HCT116 (cell line): ENCODE data around the gene CTXN2.

Experiments used
- EZH2 ChIP-seq: fragments of 200-600 bp; sonication (generic); IDR thresholded peaks from 2 replicates; pipeline ENCODE4 v1.6.1; 2017; ENCODE audit warnings: antibody characterized with exemption, mixed run types
- TF ChIP-seq, protein P1 (sequence below), 3 experiments: fragments of 200-600 bp in 1 of 3; sonication (generic) in 1 of 3; IDR thresholded peaks in 2 of 3; conservative IDR thresholded peaks in 1 of 3; 2 replicates each; pipeline ENCODE4 v1.5.1; 2012 to 2017; ENCODE audit warnings: low read depth in 2 of 3, low read length in 2 of 3, antibody characterized with exemption in 1 of 3, borderline replicate concordance in 1 of 3, control low read depth in 1 of 3, mild to moderate bottlenecking in 1 of 3, mixed read lengths in 1 of 3, mixed run types in 1 of 3, moderate library complexity in 1 of 3; ENCODE audit not compliant: insufficient read depth in 1 of 3

- no peak for TF ChIP-seq EZH2
- TF ChIP-seq, protein P1, sequence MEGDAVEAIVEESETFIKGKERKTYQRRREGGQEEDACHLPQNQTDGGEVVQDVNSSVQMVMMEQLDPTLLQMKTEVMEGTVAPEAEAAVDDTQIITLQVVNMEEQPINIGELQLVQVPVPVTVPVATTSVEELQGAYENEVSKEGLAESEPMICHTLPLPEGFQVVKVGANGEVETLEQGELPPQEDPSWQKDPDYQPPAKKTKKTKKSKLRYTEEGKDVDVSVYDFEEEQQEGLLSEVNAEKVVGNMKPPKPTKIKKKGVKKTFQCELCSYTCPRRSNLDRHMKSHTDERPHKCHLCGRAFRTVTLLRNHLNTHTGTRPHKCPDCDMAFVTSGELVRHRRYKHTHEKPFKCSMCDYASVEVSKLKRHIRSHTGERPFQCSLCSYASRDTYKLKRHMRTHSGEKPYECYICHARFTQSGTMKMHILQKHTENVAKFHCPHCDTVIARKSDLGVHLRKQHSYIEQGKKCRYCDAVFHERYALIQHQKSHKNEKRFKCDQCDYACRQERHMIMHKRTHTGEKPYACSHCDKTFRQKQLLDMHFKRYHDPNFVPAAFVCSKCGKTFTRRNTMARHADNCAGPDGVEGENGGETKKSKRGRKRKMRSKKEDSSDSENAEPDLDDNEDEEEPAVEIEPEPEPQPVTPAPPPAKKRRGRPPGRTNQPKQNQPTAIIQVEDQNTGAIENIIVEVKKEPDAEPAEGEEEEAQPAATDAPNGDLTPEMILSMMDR (IDR thresholded peaks at IDR 0.05 in 2 of 3, conservative IDR thresholded peaks at IDR 0.05 in 1 of 3; ENCODE audit: borderline replicate concordance in 1 of 3, insufficient read depth in 1 of 3, low read depth in 2 of 3, low read length in 2 of 3) = no peak
Observed at GRCh38 chr15:48242015-48242414, 50.5 kb downstream of the CTXN2 start.
